SIG-M5 treated with dmso at 0.1 percent for 504 hours (cell line): ENCODE data around the gene TFCP2L1.
A peak's percentile ranks its signal among the peaks of the same experiment; 100 is the strongest.

ENCODE experiments used
- DNase-seq: peaks from one replicate; lab custom pipeline; 2025; ENCODE audit not compliant: unreplicated experiment; lab: John Stamatoyannopoulos, UW

TFCP2L1 gene

DNA sequence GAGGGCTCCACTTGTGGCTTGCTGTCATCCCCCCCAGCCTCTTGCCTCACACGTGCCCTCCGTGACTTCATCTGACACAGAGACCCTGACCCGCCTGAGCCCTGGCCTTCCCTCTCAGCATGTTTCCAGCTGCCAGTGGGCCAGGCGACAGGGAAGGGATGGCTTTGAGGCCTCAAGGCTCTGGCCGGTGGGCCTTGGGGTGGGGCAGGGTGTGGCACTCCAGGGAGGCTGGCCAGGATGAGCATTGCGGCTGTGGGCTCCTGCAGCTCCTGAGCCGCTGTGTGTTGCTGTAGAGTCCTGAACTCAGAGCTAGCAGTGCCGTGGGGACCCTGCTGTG lies 85.0 kb downstream of the TFCP2L1 start:
- no peak for DNase-seq

DNA sequence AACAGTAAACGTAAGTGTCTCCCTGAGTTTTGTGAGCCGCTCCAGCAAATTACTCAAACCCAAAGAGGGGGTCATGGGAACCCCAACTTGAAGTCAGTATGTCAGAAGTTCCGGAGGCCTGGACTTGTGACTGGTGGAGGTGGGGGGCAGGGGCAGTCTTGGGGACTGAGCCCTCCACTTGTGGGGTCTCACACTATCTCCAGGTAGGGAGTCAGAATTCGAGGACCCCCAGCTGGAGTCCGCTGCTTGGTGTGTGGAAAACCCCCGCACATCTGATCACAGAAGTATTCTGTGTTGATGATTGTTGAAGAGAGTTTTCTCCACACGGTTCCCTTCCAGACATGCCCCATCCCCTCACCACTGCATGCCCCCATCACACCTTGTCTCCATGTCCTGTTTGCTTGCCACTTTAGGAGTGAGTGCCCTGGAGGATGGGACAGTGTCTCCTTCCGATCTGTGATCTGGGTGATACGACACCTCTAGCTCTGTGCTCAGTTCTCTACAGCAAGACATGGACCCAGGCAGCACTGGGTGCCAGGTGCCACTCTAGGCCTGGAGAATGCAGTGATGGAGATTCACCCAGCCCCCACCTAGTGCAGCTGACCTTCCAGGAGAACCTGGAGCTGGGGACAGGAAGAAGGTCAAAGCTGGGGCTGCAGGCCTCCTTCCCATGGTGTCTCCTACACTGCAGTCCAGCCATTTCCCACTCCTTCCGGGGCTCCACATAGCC lies 85.6 kb downstream of the TFCP2L1 start:
- no peak for DNase-seq

GRCh38 chr2:121197369-121198091 lies 87.5 kb downstream of the TFCP2L1 start:
- DNase-seq = peak; percentile 39

DNA sequence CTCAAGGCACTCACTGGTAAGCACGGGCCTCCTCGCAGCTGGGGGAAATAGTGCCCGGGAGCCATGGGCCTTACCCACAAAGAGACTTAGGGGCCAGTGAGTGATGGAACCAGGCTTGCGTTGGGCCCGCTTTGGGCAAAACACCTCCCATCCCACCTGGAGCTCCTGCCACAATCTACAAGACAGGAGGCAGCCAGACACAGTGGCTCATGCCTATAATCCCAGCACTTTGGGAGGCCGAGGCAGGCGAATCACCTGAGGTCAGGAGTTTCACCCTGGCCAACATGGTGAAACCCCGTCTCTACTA lies 88.2 kb downstream of the TFCP2L1 start:
- no peak for DNase-seq

GRCh38 chr2:121196132-121196848 lies 88.7 kb downstream of the TFCP2L1 start:
- DNase-seq = no peak

DNA sequence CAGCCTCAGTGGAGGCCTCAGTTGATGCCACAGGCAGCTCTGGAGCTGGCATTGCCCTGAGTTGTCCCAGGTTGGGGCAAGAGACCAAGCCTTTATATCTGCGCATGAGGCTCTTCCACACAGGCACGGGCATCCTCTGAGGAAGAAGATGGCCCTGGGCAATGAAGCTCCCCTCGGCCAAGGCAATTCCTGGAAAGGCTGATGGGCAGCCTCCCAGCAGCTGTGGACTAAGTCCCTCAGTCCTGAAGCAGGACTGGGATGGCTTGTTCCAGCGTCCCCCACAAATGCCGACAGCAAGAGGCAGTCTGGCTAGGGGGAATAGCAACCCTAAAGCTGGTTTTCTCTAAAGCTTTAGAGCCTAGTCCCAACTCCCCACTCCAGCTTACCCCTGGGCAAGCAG lies 90.0 kb downstream of the TFCP2L1 start:
- DNase-seq = no peak

DNA sequence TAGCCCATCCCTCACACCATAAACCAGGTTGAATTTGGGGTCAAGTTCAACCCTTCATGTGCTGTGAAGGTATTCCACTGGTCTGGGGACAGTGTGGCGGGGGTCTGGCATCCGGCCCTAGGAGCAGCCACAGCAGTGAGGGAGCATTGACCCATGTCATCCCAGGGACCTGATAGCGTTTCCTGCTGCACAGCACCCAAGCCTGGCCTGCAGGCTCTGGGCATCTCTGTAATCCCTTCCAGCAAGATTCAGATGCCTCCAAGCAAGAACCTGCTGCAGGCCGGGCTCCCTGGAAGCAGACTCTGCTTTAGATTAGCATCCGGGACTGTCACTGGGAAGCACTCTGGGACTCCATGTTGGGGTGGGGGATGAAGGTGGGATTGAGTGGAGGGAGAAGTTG lies 90.4 kb downstream of the TFCP2L1 start:
- no peak for DNase-seq

DNA sequence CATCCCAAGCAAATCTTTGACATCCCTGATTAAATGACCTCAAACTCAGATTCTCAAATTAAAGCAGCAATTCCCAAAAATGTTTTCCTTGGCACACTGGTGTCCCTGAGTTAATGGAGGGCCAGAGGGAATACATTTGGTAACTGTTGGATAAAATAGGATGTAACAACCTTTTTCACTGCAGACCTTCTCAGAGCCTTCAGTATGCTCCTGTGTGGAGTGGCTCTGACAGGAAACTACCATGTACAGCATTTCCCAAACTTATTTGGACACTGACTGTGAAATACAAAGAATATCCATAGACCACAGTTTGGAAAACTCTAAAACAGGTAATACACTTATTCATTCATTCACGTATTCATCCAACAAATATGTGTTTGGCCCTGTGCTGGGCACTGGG lies 91.8 kb downstream of the TFCP2L1 start:
- no peak for DNase-seq

GRCh38 chr2:121192576-121192975 lies 92.4 kb downstream of the TFCP2L1 start:
- no peak for DNase-seq

GRCh38 chr2:121191191-121192170 lies 93.5 kb downstream of the TFCP2L1 start:
- no peak for DNase-seq

- no peak for DNase-seq
These were observed 95.2 kb downstream of the TFCP2L1 start for GRCh38 chr2:121189661-121190381.

DNA sequence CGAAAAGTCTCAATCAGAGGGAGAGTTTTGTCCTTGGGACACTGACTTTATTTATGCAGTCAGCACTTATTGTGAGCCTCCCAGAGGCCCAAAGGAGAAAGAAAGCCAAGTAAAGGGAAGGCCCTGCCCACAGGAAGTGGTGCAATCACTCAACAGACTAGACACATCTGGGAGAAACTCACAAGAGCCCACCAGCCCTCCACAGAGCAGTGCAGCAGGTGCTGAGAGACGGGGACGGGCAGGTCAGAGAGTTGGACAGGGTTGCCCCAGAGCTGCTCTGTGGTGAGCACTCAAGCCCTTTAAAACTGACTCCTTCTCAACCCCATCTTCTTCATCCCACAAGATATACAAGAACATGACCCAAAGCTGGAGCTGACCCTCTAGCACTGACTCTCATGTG lies 96.0 kb downstream of the TFCP2L1 start:
- DNase-seq = peak; percentile 37

DNA sequence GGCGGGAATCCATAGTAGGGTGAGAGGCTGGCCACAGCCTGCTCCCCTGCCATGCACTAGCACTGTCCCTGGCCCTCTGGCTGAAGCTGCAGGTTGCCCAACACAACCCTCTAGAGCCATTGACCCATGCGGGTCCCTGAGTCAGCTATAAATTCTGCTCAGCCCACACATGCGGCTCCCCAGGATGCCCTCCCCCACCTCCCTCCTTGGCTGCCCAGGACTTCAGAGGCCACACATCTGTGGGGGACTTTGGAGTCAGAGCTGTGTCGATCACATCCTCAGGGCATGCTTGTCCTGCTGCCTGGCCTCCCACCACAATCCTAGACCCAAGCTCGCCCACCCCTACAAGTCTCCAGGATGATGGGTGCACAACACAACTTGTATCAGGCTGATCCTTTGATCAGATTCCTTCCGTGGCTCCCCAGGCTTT lies 97.0 kb downstream of the TFCP2L1 start:
- DNase-seq = no peak

GRCh38 chr2:121187351-121187981 lies 97.5 kb downstream of the TFCP2L1 start:
- DNase-seq = no peak

- no peak for DNase-seq
These were observed 98.7 kb downstream of the TFCP2L1 start for GRCh38 chr2:121186261-121186660.

DNA sequence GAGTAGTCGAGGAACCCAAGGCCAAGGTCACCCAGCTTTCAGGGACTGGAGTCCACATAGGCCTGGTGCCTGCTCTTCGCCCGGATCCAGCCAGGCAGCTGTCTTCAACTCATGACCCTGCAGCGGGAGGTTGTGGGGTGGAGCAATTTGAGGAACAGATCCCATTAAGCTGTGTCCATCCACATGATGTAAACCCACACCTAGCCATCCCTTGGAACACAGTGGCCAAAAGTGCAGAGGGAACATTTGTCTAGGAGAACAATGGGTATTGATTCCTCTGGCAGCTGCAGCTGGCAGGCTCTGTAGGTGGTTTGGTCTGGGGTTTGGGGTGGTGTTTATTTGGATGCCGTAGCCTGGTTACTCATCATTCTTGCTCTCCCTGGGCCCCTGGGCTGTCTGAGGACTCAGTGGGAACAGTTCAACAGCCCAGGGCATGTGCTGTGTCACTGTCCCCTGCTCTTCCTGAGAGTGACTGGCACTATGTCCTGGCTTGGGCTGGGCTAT lies 99.4 kb downstream of the TFCP2L1 start:
- no peak for DNase-seq

DNA sequence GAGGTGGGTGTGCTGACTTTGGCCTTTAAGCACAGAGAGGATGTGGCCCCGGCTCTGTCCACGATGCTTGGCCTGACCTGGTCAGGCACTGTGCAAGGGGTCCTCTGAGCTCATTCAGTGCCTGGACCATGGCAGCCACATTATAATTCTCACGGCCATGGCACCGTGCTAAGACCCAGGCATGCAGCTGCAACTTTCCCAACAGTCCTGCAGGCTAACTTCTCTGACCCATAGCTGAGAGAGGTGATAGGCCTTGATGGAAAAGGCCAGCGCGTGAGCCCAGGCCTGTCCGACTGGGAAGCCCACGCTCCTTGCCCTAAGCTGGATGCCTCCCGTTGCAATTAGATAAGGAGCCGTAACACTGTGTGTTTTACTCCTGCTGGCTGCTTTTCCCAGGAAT lies 99.9 kb downstream of the TFCP2L1 start:
- no peak for DNase-seq

DNA sequence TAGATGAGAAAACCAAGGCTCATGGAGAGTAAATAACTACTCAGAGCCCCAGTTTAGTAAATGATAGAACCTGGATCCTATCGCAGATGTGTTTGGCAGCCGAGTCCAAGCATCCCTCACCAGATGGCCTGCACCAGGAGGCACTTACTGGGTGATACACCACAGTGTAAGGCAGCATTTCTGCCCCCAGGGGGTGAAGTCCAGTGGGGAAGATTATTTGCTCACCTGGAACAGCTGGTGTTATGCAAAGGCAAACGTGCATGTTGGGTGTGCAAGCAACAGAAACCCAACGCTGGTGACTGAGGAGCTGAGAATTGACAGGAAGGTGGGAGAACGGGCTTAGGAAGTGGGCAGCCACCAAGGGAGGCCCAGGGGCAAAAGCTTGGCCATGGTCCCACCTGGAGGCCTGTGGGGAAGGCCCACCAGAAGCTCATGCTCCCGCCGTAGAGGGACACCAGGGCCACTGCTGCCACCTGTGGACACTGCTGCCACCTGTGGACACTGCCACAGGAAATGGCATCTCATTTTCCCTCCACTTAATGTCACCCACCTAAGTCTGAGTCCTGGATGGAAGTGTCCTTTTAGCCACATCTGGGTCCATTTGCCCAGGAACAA lies 100.6 kb downstream of the TFCP2L1 start:
- DNase-seq = no peak

DNA sequence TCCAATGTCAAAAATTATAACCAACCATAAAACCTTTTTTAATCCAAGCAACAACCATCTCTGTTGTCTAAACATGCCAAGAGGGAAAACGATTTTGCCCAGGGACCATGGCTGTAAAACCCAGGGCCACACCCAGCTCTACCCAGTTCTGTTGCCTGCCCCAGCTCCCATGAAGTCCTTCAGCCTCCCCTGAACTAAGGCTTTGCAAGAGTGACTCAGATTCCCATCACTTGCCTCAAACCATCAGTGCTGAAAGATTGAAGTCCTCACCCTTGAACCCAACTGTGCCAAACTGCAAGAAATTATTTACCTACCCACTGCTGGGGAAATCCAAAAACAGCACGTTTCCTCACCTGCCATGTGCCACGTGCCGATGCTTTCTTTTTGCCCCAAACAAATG lies 102.5 kb downstream of the TFCP2L1 start:
- no peak for DNase-seq
